Cerebellar nuclear complex (tissue), 1 donor: ENCODE data around the gene KCND3.
A peak's percentile ranks its signal among the peaks of the same experiment; 100 is the strongest.
"Not testable (repeated sequence)": the region's sequence is repeated elsewhere in the genome, so short reads cannot be mapped to it uniquely, and the experiment has no call there.

Experiments
- DNase-seq, 2 experiments: peaks; one replicate each; lab custom pipeline; 2025; lab: John Stamatoyannopoulos, UW

KCND3 gene

DNA sequence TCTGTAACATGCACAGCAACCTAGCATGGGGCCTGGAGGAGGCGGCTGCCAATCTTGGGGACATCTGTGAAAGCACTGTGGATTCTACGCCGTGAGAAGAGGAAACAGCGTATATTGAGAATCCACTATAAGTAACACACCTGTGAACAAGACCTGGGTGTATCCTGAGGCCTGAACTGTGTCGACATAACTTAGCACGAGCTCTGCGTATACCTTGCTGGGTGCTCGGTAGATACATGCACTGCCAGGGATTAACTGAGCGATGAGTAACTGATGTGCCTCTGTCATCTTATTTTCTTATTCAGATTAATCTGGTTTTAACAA lies 175.2 kb downstream of the KCND3 start:
- no peak for DNase-seq

DNA sequence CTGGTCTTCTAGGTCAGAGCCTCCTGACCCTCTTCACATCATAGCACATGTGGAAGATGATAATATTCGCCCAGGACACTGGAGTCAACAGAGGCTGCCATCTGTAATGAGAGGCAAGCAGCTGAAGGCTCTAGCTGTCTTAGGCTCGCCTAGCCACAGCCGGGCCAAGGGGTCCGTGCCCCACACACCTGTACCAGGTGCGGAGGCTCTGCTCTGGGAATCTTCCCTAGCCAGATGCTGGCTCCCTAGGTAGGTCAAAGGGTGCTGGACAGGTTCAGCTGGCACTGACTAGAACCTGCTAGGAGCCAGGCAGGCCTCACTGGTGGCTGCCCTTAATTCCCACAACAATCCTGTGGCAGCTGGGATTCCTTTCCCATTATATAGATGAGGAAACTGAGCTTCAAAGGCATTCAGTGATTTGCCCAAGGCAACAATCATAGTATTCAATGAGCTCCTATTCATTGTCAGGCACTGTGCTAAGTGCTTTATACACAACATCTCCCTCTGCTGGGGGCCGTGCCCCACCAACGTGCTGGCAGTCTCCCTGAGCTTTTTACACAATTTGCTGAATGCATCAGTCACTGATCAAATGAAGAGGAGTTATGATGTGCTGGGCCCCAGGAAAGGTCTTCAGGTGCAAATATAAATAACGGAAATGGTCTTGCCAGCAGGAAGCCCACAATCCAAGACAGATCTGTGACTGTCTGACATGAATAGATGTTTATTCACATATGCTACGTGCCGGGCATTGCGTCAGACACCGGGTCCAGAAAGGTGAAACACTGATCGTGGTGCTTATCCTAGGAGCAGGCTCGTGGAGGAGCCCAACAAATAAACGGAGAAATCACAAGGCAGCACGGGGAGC lies 175.8 kb downstream of the KCND3 start:
- no peak for DNase-seq

DNA sequence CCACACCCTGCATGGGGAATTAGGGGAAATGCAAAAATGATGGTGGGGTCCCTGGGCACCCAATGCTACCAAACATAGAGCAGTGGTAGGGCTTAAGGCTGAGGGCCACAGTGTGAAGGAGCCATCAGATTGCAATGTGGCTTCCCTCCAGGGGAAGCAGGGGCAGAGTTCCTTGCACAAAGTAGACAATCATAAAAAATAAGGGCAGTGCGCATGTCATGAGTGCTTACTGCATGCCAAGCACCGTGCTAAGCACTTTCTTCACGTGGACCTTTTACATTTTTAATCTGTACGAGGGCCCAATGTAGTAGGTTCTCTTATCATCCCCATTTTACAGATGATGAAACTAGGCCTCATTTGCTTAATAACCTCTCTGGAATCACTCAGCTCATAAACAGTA lies 177.2 kb downstream of the KCND3 start:
- DNase-seq = no peak

DNA sequence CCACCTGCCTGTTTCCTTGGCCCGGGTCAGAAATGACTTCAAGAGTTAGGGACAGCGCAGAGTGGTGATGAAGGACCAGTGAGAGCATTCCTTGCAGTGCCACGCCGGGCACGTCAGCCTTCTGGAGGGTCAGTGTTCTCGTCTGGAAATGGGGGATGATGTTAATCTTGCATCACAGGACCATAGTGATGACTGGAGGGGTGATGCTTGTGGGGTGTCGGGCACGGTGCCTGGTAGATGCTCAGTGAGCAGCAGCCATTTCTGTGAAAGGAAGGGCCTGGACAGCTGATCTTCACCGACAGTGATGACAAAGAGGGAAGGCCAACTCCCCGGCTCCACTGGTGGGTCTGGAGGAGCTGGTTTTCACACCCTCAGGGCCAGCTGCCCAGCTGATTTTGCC lies 177.6 kb downstream of the KCND3 start:
- no peak for DNase-seq

DNA sequence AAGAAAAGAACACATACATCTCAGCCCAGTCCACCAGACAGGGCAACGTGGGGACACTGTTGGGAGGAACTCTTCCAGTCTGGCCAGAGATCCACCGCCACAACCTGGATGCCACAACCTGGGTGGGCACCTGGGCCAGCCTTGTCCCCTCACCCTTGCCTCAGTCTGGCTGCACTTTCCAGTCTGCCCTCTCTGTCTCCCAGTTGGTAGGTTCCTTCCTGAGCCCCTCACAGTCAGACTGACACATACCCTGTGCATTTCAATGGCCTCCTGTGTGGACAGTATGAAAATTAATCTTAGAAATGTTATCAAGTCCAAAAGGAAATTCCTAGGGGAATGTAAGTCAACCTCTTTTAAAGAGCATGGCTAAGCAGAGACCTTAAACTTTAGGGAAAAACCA lies 184.2 kb downstream of the KCND3 start:
- no peak for DNase-seq

DNA sequence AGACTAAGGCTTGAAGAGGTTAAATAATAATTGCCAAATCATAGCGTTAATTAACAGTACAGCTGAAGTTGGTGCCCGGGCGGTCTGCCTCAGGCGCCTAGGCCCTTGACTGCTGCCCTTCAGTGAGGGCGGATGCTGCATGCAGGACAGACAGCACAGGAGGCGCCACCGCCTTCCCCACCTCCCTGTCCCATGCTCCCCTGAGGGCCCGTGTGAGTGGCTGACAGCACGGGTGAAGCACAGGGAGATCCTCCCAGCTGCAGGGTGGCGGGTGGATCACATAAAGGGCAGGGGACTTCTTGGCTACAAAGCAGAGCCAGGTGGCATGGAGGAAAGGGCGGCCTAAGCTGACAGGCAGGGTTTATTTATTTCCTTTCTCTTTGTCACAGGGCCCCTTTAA lies 184.7 kb downstream of the KCND3 start:
- no peak for DNase-seq

DNA sequence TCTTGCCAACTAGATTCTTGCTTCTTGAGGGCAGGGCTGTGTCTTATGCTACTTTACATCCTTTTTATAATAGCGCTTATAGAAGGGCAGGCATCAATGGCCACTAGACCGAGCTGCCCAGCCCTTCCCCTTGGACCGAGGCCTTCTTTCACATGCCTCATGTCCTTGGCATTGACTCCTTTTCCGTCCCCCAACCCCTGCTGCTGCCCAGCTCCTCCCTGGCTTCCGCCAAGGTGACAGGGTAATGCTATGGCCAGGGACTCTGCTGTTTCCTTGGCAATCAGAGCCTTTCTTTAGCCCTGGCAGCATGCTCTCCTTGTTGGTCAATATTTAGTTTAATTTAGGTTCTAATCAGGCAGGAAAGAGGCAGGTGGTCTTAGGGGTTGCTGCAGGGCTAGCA lies 185.5 kb downstream of the KCND3 start:
- peak in 1 of 2 experiments; percentile 28 for DNase-seq

DNA sequence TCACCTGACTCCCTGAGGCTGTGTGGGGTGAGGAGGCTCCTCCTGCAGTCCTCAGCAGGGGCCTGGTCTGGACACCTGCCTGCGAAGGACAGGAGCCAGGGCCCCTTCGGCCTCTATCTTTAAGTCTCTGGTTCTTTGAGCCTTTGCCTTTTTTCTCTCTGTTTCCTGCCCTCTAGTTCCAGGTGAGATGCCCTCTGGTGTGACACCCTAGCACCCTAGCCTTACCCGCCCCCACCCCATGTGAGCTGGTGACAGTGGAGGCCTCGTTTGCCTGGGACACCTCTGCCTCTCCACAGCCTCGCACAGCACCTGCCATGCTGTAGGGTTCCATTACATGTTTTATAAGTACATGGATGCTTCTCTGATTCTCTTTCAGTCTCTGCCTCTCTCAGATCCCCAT lies 186.5 kb downstream of the KCND3 start:
- no peak for DNase-seq

DNA sequence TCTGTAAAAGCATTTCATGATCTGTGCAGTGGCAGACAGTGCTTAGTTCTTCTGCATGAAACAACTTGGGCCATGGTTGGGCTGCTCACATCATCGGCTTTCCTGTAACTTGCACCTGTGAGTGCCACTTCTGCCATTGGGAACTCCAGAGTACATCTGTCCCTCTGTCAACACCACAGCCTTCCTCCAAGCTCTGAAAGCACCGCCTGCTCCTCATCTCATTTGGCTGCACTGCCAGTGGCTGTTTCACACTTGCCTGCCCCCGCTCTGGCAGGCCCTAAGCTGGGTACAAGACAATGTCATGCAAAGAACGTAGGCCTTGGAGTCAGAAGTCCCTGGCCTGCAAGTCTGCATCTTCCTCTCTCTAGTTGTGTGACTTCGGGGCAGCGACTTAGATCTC lies 187.4 kb downstream of the KCND3 start:
- no peak for DNase-seq

DNA sequence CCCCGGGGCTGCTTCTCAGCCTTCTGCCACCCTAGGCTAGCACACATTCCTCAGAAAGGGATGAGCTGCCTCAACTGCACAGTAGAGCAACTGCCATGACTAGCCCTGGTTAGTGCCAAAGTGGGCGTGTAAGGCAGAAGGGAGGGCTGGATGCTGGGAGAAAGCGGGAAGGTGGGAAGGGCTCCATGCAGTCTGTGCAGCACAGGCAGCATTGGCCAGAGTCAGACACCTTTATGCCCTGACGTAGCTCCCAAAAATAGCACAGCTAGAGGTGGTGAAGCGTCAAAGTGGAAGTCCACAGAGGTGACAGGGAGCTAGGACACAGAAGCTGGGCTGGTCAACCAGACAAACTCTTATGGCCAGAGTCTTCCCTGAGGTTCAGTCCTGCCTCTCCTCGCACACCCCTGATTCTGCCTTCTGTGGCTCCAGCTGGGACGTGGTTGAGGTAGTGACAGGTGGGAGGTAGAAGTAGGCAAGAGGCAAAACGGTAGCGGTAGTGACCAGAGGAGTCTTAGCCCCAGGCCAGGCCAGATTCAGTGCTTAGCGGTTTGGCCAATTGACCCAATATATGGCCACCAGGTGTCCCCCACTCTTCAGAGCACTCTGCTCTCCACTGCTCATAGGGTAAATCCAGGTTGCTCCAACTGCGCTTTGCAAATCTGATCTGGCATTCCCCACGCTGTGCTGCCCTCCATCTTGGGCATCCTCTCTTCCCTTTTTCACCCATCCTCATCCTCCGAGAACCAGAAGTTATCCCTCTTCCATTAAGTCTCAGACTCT lies 188.2 kb downstream of the KCND3 start:
- peak; percentile 63 to 65 for DNase-seq

DNA sequence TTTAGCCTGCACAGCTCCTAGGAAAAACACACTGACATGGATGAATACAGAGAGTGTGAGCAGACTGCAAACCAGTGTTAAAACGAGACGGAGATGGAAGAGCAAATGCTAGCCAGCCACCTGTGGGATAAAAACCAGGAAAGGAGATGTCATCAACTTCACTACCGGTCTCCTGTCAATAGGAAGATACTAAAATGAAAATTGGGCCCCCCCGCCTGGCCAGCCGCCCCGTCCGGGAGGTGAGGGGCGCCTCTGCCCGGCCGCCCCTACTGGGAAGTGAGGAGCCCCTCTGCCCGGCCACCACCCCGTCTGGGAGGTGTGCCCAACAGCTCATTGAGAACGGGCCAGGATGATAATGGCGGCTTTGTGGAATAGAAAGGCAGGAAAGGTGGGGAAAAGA lies 189.7 kb downstream of the KCND3 start:
- DNase-seq = not testable (repeated sequence)

DNA sequence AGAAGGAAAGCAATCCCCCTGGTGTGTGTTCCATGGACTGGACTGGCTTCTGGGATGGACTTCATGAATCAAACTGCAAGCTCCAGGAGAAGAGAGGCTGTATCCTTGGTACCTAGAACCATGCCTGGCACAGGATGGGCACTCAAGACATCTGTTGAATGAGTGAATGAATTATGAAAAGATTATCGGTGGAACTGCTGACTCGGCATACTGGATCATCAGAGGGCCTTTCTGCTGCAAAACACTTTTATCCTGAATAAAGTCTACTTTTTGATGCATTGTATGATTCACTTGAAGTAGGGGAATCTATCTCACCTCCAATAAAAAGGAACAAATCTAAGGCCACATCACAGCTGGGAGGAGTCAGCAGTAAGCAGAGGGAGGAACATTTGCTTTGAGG lies 190.9 kb downstream of the KCND3 start:
- no peak for DNase-seq

DNA sequence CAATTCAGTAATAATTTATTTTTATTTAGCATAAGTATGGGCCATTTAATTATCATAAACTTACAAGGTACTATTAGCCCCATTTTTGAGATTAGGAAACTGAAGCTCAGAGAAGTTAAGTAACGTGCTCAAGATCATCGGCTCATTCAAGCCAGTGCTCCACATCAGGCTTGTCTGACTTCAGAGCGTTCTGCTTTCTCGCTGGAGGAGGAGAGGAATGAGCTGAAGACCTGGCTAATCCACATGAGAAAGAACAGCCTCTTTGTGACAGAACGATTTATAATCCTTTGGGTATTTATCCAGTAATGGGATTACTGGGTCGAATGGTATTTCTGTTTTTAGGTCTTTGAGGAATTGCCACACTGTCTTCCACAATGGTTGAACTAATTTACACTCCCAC lies 194.1 kb downstream of the KCND3 start:
- no peak for DNase-seq

DNA sequence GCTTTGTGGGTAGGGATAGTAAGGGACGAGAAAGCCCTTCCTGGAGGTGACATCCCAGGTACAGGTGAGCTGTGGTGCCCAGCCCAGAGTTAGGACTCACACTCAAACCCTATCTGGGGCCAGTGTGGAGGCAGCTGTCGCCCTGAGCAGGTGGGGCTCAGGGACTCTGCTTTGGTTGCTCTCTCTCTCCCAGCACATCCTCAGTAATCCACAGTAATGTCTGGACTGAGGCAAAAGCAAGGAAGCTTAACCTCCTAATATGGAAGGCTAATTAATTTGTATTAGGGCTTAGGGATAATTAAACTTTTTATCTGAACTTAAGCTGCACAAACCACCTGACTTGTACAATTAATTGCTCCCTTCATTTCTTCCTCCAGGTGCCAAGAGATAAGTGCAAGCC lies 195.5 kb downstream of the KCND3 start:
- DNase-seq = no peak

DNA sequence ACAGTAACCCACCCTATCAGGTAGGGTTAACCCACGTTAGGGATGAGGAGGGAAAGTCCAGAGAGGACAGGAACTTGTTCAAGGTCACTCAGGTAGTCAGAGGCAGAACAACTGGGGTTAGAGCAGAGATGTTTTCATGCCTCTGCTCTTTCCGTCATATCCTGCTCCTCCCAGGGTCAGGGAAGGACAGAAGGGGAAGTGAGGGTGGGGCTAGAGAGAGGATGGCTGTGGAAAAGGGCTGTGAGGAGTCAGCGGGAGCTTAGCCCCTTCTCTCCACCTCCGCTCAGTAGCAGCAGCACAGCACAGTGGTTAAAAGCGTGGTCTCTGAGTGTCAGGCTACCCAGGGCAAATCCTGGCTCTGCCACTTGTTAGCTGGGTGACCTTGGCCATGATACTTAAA lies 197.2 kb downstream of the KCND3 start:
- DNase-seq = no peak

DNA sequence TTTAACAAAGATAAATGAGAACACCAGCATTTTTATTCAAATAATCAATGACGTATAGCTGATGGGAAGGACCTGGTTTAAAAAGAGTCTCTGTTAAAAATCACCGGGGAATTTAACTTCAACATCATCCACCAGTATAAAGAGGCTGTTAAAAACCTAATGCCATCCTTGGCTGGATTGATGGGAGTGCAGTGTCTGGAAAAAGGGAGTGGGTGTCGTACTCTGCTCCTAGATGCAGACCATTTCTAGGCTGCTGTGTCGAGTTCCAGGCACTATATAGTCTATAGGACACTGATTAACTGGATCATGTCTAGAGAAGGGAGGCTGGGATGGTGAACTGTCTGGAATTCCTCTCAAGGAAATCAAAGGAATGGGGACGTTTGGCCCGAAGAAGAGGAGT lies 197.7 kb downstream of the KCND3 start:
- DNase-seq = no peak

DNA sequence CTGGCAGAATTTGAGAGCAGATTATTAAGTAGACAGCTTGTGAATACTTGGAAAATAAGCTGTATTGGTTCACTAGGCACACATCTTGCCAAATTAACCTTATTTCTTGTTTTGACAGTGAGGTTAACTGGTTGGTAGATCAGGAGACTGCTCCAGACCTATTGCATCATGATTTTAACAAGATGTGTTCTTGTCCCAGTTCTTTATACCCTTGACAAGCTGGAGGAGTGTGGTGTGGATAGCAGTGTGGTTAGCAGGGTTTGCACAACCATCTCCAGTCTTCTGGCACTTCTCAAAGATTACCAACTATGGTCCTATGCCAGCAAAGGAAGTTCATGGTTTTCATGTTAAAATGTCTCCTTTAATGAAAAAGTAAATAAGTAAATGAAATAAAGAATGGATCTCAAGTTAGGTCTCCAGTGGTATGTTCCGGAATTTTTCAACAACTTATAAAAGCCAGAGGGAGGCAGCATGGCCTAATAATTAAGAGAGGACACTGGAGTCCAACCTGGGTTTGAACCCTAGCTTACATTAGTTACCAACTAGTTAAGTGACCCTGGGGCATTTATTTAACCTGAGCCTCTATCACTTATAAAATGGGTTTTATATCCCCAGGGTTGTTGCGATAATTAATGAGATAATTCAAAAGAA lies 199.7 kb downstream of the KCND3 start:
- no peak for DNase-seq

DNA sequence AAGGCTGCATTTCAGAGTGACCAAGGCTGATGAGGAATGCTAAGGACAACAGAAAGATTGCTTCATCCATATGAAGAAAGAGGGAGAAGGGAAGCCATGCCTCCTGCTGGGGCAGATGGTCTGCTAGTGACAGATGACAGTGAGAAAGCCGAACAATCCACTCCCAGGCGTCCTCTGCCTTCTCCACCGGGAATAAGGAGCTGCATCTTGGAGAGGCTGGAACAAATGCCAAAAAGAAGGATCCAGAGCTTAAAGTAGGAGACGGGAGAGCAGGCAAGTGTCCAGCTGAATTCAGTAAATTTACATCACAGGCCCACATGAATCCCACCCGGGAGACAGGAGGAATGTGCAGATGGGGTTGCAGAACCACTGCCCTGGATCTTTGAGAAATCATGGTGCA lies 200.3 kb downstream of the KCND3 start:
- no peak for DNase-seq

DNA sequence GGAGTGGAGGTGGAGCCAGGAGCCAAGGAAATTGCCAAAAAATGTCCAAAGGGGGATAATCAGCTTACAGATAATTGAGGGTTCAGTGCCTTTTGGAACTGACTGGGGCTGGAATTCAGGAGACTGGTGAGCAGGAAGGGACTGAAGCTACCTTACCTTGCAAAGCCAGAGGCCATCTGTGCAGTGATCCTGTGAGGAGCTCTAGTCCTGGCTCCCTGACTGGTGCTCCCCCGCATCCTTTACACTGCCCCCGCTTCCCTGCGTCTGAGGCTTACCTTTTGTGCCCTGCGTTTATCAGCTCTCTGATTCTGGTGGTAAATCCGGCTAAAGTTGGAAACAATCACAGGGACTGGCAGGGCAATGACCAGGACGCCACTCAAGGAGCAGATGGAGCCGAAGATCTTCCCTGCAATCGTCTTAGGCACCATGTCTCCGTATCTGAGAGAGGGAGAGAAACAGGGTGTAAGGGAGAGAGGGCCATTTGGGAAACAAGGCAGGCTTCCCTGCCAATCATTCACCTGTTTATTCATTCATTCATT lies 202.7 kb downstream of the KCND3 start:
- peak in 1 of 2 experiments; percentile 30 for DNase-seq

DNA sequence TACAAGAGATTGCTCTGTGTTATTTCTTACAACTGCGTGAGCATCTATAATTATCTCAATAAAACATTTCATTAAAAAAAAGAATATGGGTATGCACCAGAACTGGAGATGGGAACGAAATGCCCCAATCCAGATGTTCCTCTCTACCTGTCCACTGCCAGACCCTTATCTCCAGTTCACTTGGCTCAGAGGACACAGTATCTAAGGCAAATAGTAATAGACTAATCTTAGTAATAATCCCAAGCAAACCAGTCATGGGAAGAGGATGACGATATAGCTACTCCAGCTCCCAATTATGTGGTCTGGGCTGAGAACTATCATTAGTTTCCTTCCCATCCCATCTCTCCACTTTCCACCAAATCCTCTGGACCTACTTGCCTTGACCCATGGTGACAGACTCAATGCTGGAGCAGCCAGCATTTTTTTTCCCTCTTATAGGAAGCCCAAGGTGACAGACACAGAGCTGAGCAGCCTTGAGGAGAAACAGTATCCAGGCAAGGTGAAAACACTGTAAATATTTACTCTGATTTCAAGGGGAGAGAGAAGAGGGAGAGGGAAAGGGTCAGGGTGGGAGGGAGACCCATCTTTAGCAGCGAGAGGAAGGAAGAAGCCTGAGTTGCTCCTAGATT lies 205.1 kb downstream of the KCND3 start:
- DNase-seq = no peak

DNA sequence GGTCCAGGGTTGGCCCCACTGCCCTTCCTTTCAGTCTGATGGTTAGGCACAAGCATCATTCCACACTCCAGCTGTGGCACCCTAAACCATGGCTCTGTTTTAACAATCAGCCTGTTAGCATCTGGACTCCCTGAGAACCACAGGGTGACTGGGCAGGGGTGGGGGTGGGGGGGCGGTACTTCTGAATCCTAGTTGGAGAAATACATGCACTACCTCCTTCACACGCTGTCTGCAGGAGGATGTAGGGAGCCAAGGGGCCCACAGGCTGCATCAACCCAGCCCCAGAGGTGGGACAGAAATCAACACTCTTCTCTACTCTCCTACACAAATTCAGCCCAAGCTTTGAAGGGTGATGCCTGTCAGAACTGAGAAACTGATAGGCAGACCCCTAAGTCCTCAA lies 209.9 kb downstream of the KCND3 start:
- no peak for DNase-seq

DNA sequence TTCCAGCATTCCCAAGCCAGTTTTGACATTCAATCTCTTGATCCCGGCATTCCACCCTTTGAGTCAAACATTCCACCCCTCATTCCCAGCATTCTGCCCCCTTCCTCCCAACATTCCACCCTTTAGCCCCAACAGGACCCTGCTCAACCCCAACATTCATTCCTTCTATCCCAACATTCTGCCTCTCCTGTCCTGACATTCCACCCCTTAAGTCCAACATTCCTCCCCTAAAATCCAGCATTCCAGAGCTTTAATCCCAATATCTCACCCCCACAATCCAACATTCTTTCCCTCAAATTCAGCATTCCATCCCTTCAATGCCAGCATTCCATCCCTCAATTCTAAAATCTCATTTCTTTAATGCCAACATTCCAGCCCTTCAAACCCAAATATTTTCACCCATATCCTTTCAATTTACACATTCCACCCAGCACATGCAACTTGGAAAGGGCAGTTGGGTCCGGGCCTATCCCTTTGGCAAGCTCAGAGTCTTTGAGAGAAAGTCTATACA lies 210.9 kb downstream of the KCND3 start:
- no peak for DNase-seq
